ENCODE data around the gene MYO18A.
"Not testable (repeated sequence)": the region's sequence is repeated elsewhere in the genome, so short reads cannot be mapped to it uniquely, and the experiment has no call there.

Gene MYO18A, protein sequence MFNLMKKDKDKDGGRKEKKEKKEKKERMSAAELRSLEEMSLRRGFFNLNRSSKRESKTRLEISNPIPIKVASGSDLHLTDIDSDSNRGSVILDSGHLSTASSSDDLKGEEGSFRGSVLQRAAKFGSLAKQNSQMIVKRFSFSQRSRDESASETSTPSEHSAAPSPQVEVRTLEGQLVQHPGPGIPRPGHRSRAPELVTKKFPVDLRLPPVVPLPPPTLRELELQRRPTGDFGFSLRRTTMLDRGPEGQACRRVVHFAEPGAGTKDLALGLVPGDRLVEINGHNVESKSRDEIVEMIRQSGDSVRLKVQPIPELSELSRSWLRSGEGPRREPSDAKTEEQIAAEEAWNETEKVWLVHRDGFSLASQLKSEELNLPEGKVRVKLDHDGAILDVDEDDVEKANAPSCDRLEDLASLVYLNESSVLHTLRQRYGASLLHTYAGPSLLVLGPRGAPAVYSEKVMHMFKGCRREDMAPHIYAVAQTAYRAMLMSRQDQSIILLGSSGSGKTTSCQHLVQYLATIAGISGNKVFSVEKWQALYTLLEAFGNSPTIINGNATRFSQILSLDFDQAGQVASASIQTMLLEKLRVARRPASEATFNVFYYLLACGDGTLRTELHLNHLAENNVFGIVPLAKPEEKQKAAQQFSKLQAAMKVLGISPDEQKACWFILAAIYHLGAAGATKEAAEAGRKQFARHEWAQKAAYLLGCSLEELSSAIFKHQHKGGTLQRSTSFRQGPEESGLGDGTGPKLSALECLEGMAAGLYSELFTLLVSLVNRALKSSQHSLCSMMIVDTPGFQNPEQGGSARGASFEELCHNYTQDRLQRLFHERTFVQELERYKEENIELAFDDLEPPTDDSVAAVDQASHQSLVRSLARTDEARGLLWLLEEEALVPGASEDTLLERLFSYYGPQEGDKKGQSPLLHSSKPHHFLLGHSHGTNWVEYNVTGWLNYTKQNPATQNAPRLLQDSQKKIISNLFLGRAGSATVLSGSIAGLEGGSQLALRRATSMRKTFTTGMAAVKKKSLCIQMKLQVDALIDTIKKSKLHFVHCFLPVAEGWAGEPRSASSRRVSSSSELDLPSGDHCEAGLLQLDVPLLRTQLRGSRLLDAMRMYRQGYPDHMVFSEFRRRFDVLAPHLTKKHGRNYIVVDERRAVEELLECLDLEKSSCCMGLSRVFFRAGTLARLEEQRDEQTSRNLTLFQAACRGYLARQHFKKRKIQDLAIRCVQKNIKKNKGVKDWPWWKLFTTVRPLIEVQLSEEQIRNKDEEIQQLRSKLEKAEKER (N-terminal part only)

DNA sequence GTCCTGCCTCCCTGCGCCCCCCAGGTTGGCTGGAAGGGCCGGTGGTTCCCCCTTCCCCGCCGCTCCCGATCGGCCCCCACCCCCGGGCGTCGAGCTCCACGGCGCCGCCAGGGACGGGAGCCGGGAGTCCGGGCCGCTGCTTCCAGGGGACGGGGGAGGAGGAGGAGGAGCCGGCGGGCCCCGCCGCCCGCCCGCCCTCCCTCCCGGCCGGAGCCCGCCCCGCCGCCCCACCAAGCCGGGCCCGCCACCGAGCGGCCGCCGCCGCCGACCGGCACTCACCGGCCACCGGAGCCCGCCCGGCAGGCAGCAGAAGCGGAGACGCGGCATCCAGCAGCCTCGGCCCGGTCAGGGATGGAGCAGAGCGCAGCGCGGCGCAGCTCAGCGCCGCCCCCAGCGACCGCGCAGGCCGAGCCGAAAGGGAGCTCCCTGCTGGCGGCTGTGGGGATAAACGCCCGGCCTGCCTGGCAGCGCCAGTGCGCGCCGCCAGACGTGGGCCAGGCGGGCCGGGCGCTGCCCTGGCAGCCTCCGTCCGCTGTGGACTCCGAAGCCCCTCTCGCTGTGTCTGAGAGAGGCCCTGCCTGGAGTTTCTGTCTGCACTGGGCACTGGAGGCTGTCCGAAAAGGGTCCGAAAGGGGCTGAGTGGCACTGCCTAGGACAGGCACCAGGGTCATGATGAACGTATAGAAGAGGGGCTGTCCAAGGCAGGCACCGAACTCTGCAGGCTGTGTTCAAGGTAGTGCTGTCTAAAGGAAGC, at the start of gene MYO18A:
Gene MYO18A (minus strand): TSS at position 365 of the 754 bp plus-strand sequence. CDS start 13,458 bp downstream, outside the sequence.
- no peak for DNase-seq

DNA sequence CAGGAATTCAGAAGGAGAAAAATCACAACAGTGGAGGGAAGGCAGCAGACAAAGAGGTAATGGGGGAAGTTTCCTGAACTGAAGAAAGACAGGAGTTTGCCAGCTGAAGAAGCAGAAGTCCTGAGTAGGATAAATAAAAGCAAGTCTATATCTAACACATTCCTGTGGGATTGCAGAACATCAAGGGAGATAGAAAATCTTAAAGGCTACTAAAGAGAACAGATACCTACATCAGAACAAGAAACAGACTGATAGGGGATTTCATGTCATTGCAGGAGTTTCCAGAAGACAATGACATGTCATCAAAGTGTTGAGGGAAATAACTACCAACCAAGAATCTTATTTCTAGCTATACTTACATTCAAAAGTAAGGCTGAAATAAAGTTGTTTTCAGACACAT, 45.2 kb upstream of the MYO18A start:
- DNase-seq: no peak

DNA sequence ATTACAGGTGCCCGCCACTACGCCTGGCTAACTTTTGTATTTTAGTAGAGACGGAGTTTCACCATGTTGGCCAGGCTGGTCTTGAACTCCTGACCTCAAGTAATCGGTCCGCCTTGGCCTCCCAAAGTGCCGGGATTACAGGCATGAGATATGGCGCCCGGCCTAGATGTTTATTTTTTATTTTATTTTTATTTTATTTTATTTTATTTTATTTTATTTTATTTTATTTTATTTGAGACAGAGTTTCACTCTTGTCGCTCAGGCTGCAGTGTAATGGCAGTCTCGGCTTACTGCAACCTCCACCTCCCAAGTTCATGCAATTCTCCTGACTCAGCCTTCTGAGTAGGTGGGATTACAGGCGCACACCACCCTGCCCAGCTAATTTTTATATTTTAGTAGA, 41.1 kb upstream of the MYO18A start:
- DNase-seq: not testable (repeated sequence)

DNA sequence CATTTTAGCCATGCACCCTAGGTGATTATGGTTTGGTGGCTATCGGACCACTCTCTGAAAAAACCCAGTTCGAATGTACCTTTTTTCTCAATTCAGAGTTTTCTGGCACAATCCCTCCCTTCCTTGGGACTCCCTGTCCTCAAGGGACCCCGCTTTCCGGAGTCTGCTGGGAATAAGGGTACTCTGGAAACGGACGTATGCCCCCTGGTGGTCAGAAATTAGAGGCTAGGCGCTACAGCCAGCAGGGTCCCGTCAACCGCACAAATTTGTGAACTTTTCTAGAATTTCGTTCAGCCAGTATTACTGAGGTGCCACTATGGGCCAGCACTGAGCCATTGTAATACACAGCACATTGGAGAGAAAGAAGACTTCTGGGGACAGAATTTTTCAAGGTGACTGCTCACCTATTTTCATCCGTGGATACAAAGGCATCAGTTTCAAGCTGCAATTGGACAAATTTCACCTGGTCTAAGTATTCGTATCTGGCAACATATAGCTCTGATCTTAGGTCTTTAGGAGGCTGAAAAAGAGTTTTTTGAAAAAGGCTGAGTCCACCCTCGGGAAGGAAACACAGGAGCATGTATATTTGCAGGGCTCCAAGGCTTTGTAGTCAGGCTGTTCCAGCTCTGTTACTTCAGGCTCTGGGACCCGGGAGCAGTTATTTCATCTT, 39.3 kb upstream of the MYO18A start:
- DNase-seq: peak; percentile 32

DNA sequence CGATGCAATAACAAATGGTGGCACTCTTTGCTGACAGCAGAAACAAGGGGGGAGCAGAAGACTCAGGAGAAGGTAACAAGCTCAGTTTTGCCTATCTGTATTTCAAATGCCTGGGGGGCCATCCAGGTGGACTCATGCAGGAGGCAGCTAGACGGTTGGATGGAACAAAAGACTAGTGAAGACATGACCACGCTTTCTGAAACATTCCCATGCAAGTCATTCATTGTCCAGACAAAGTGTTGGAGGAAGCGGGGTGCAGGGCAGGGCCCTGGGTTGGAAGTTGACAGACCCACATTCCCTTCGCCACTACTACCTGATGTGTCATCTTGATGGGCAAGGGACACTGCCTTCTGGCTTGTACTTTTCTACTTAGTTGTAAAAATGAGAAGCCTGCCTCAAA, 36.7 kb upstream of the MYO18A start:
- DNase-seq: no peak

DNA sequence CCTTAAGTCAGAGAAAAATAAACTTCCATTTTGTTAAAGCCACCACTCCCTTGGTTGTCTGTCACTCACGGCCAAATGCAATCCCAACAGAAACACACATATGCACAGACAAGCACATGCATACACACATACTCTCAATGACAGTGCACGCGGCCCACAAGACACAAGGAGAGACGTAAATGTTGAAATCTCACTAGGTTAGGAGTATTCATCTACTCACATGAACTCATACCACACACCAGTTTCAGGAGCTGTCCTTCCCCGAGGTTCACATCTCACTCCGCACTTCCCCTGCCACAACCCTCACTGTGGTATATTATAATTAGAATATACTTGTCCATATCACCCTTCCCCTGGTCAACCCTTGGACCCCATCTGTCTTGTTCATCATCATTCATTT, 36.0 kb upstream of the MYO18A start:
- DNase-seq: no peak

DNA sequence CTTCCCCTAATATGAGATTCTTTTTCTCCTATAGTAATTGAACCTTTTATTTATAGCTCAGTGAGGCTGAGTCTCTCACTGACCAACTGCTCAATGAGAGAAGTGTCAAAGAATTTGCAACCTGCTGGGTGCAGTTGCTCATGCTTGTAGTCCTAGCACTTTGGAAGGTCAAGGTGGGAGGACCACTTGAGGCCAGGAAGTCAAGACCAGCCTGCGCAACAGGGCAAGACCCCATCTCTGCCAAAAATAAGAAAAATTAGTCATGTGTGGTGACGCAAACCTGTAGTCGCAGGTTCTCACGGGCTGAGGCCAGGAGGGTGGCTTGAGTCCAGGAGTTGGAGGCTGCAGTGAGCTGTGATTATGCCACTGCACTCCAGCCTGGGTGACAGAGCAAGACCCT, 35.5 kb upstream of the MYO18A start:
- no peak for DNase-seq

DNA sequence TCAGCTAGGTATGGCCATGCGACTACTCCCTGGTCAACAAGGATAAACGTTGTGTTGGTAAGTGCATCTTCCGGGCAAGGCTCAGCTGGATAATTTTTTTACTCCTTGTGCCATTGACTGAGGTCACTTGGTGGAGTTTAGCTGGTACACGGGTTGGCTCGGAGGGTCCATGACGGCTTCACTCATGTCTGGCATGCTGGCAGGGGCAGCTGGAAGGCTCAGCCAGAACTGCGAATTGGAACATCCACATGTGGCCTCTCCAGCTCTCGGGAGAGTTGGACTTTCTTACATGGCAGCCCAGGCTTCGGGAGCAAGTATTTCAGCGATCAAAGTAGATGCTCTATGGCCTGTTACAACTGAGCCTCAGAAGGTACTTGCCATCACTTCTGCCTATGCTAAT, 35.0 kb upstream of the MYO18A start:
- no peak for DNase-seq

DNA sequence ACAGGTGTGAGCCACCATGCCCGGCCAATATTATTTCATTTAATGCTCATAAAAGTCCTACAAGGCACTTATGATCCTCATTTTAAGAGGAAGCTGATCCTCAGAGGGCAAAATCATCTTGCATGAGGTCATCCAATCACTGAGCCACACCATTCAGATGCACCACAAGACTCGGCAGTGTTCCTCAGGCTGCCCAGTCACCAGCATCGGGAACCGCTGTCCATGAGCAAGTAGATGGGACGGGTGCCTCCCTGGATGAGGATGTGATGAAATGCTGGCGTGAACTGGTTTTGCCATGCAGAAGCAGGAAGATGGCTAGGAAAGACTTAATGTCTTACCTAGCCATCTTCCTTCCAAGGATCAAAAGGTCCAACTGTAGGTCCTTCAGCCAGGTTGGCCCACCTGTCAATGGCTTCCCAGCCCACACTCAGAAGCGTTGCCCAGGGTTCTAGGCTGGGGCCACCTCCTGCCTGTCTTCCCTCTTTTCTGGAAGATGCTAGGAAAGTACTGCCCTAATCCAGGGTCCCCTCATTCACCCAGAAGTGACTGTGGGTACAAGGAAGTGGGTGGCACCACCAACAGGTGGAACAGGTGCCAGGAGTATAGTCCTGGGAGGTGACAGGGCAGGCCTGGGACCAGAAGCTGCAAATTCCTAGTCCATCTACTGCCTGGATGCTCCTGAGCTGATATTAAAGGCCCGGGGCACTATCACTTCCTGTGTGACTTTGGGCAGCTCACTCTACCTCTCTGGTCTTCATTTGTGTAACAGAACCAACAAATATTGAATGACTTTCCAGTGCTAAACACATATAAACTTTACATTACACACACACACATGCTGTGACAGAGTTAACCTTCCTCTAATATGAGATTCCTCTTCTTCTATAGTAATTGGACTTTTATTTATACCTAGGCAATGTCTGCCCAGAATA, 34.3 kb upstream of the MYO18A start:
- no peak for DNase-seq

DNA sequence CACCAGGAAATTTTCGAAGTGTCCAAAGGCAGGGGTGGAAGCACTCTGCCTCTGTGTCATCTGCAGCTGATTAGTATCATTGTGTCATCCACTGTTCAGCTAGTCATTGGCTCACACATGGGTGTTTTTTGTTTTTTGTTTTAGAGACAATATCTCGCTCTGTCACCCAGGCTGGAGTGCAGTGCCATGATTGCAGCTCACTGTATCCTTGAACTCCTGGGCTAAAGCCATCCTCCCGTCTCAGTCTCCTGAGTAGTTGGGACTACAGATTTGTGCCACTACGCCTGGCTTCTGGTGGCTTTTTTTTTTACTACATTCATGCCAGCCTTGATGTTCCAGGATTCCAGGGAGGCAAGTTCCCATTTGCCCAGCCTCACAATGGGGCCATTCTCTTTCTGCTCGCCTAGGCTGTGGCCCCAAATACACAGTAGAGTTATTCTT, 32.5 kb upstream of the MYO18A start:
- DNase-seq: no peak

DNA sequence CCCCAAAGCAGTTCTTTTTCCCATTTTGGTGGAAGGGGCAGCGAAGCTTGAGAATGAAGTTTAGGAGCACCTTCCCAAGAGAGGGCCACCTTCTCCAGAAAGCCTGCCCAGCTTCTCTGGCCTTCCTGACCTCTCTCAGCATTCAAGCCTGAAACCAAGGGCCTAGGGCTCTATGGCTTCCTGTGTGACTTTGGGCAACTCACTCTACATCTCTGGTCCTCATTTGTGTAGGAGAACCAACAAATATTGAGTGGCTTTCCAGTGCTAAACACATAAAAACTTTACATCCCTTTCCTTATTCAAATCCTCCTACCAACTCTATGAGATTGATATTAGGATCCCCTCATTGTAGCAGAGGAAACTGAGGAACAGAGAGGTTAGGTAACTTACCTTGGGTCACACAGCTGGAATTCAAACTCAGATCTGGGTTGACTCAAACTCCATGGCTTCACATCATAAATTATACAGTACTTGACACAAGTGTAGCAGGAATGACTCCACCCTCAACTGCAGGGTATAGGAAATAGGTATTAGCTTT, 32.0 kb upstream of the MYO18A start:
- no peak for DNase-seq

DNA sequence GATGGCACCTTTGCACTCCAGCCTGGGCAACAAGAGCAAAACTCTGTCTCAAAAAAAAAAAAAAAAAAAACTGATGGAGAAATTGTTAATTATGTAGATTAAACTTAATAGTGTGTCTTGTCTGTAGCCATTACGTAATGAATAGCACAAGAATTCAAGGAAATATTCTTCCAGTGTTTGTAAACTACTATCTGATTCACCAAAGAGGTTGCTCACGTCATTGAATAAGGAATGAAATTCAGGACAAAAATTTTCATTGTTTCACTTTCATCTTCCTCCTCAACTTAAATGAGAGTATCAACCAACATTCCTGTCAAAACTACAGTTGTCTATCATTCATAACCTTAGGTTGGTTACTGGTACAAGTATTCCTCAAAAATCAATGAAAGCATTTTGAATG, 30.7 kb upstream of the MYO18A start:
- no peak for DNase-seq

DNA sequence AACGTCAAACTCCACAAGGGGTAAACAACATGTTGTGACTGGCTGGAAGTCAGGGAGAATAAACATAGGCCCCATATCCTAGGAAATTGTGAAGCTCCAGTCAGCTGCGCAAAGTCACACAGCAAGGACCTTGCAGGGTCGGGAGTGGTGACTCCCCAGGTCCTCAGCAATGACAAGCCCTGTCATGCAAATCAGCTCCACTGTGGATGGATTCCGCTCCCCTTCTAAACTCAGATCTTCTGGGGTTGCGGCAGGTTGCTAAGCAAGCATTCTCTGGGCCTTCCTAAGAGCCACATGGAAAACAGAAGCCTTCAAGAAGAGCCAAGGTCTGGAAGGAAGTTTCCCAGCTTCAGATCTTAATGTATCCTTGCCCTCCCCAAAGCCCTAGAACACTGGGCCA, 28.9 kb upstream of the MYO18A start:
- DNase-seq: no peak

DNA sequence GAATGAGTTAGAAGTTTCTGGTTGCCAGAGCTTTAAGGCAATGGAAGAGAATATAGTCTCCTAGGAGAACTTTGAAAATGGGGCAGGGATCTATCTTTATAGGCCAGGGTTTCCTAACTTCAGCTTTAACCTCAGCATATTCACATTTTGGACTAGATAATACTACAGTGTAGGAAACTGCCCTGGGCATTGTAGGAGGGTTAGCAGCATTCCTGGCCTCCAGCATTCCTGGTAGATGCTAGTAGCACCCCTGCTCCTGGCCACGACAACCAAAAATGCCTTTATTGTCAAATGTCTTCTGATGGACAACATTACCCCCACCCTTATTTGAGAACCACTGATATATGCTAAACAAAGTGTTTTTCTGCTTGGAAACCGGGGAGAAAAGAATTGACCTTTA, 27.8 kb upstream of the MYO18A start:
- DNase-seq: no peak

DNA sequence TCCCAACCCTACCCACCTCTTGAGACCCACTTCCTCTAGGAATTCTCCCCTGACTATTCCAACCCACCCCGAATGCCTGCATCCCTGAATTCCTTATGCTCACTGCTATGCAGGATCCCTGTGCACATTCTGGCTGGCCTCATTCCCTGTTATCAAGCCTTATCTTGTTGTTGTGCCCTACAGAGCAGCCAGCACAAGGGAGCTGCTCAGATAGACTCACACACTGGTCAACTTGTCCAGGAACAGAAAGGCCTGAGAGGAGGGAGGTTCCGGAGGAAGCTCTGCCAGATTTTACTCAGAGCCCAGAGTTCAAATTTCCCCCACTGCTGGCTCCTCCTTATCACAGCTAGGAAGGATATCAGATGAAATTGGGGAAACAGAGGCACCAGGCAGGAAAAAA, 24.8 kb upstream of the MYO18A start:
- no peak for DNase-seq

DNA sequence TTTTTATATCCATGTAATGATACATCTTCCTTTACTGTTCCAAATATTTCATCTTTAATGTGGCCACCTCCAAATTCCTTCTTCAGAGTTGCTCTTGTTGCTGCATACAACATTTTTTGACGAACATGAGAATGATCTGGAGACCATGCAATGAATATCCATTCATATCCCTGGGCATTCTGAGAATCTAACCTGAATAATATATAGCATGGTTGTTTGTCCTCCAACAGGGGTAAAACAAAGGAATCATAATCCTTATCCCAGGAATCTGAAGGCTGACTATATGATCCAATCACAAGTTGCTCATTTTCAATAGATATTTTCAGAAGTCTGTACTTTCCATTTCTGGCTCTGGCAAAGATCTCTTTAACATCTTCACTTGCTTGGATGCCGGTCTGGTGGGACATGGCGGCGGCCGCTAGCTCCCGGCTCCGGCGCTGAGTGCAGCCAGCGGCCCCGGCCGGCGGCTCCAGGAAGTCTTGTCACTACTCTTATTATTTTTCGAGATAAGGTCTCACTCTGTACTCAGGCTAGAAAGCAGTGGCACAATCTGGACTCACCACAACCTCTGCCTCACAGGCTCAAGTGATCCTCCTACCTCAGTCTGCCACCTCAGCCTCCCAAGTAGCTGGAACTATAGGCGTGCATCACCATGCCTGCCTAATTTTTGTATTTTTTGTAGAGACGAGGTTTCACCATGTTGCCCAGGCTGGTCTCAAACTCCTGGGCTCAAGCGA, 24.0 kb upstream of the MYO18A start:
- DNase-seq: not testable (repeated sequence)

DNA sequence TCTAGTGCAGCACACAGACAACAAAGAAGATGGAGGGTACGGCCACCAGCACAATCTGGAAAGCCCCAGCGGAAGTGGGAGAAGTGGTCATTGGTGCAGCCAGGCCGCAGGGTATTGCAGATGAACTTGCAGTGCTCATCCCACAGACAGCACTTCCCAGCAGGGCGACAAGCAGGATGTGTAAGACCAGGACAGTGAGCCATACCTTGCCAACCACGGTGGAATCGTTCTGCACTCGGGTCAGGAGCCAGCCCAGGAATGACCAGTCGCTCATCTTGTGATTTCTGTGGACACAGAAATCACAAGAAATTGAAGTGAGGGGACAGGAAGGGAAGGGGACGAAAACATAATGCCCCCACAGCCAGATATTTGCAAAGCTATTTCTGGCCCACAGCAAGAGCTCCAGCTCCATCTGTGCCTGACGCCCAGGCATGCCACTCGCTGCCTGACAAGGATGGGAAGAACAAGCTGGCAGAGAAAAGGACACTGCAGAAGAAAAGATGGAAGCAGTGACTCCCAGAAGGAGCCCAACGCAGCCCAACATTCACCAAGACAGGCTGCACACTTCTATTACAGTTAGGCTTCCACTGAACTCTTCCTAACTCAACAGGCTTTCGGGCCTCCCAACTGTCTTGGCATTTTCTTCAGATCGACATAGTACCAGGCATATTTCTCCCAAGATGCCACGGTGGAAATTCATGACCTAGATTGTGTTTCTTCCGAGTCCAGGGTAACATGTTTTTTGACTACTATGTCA, 17.5 kb upstream of the MYO18A start:
- no peak for DNase-seq

DNA sequence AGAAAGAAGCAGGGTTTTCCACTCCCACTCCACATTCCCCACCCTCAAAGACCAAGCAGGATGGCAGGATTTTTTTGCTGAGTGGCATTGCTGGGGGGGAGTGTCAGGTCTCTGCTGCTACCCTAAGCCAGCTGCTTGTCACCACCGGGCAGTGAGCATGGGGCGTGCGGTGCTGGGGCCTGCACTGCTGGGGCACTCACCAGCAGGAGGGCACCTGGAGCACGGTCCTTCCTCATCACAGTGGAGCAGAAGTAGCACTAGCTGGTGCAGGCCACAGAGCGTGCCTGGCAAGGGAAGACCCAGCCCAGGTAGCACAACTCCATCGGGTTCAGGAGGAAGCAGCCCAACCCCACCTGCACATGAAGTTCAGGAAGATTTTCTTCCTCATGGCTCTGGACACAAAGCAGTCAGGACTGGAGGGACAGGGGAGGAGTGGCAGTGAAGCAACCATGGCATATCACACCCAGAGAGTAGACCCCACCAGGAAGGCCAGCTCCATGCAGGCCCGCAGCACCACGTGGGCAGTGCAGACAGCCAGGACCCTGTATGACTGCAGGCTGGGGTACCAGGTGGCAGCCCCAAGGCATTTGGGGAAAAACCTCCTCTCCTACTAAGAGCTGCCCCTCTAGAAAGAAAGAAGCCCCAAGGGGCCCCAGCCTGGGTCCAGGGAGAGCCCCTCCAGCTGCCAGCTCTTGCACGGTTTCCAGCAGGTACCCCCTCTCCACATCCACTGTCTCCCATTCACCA, 16.7 kb upstream of the MYO18A start:
- no peak for DNase-seq
